ENCODE results near the gene UBTF. TPM values are rescaled to one million over a fixed set of nuclear protein-coding genes. Genes with fewer than 3 reads are reported as not detected.

UBTF gene
- total and polyA plus RNA-seq, 9 of the 15 experiments (the other 6 are each of a cell fraction or from before 2014, with no cell fraction given), result 1.2 to 113 (median 83.6) TPM

DNA sequence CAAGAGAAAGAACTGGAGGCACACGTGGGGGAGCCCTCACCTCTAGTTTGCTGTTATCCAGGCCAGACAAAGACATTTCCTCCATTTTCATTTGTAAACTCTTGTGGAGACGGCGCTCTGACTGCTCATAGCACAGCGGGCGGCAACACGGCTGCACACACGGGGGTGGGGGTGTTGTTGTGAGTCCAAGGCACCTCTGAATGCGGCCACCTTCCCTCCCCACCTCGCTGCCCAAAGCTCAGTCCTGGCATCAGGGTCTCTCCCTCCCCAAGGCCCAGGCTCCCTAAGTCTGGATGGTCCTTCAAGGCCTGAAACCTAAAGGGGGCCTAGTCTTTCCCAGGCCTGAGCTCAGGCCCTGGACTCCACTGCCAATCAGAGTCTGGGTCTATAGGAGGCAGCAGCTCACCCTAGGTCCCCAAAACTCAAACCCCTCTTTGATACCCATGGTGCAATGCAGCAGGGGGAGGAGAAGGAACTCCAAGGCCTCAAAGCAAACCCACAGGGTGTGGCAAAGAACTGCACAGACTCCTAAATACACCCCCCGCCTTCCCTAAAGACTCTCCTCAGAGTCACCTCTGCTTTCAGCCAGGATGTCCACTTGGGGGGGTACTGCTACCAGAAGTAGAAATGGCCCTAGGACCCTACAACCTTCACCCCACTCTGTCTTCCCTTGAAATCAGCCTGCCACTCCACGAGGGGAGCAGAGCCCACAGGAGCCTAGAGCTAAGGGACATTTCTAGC is 21.3 kb downstream of the UBTF start:
- H3K27ac ChIP-seq (ENCODE audit: extremely low read depth, low read depth, low read length), result peak overlapping the region; percentile 91
- H3K4me3 ChIP-seq, result peak overlapping the region; percentile 79
- peaks cover 47% of the 10 kb centered on the region; the same call in 2 of the 3 replicates for H3K36me3 ChIP-seq (ENCODE audit: control insufficient read depth, insufficient read depth, low read length)
- 61% methylated on average over 11 of the region's 11 CpGs for WGBS (ENCODE audit: insufficient coverage, low coverage, missing lambda C conversion rate)
- peak overlapping the region; percentile 90 to 97 for H3K9ac ChIP-seq (ENCODE audit: insufficient read depth in 1 of 2, low read depth in 2 of 2, low read length in 2 of 2)
- H3K9me3 ChIP-seq (replicated peaks; ENCODE audit: control insufficient read depth, insufficient read depth, low read depth, low read length), result no peaks in the 10 kb centered on the region
- H4K20me1 ChIP-seq (replicated peaks; ENCODE audit: control insufficient read depth, insufficient read depth, low read length), result no peaks in the 10 kb centered on the region
- FAIRE-seq (peak; percentile 99), ATAC-seq (peak; percentile 73), DNase-seq (ENCODE audit: extremely low read depth in 1 of 4, low spot score in 3 of 4) (peak; percentile 62 to 89 (median 72))
- BruUV-seq (replicated peaks), result TSS peak; percentile 46
- intact Hi-C loops (cut with micrococcal nuclease) (loop anchor here (1.0 kb wide), 1 partner anchor 147 kb away; the partner anchor contains the start of gene GRN), in situ Hi-C loops (cut with MboI) (no loop called here)
- no peaks in the 10 kb centered on the region for H3K27me3 ChIP-seq (ENCODE audit: control insufficient read depth in 2 of 2, insufficient read depth in 2 of 2, low read length in 2 of 2)
- H3K4me2 ChIP-seq (ENCODE audit: insufficient read depth, low read length), result peak overlapping the region; percentile 91
- CTCF ChIA-PET (ENCODE audit: low intra/inter-chr PET ratio), result interaction anchor here (1.1 kb wide), 1 partner anchor 12 kb away, joined by 3 read pairs; no protein-coding TSS in a partner anchor
- no peaks in the 10 kb centered on the region for H3K9me1 ChIP-seq (ENCODE audit: control insufficient read depth, insufficient read depth, low read length)
- H3K4me1 ChIP-seq (replicated peaks in 1 of 2; ENCODE audit: control insufficient read depth in 2 of 2, insufficient read depth in 2 of 2, low read length in 2 of 2), result peaks cover 19 to 35% of the 10 kb centered on the region in 2 experiments
- H3K79me2 ChIP-seq (ENCODE audit: control insufficient read depth, insufficient read depth, low read length), result peaks cover 24% of the 10 kb centered on the region
- POLR2A ChIA-PET, result interaction anchor here (0.6 to 2.4 kb wide), 7 partner anchors 10 to 191 kb away, joined by 3 to 14 read pairs (median 6); partner anchors contain the start of genes ITGA2B and TMUB2
- H2AFZ ChIP-seq (ENCODE audit: low read depth, low read length), result peak overlapping the region; percentile 42
- TF ChIP-seq PHF8 (IDR thresholded peaks at IDR 0.05; ENCODE audit: borderline replicate concordance, low read length), result peak; percentile 29; the same call in 1 of the 2 replicates
- TF ChIP-seq ZNF561 (CRISPR knock-in tag; conservative IDR thresholded peaks at IDR 0.05), result no peak
- no peak for TF ChIP-seq ZNF444 (CRISPR knock-in tag; IDR thresholded peaks at IDR 0.05)
- TF ChIP-seq XRCC4 (IDR thresholded peaks at IDR 0.05; ENCODE audit: extremely low read depth, insufficient read depth, insufficient read length), result no peak
- TF ChIP-seq RCOR1 (IDR thresholded peaks at IDR 0.05; ENCODE audit: borderline replicate concordance in 1 of 2, low read depth in 2 of 2, low read length in 2 of 2), result 0 out of 4 replicates have a peak, but pooled peaks of 1 of the 2 experiments have one; percentile 33
- TF ChIP-seq RUNX1 (IDR thresholded peaks at IDR 0.05; ENCODE audit: low read depth), result no peak
- TF ChIP-seq NRF1 (conservative IDR thresholded peaks at IDR 0.05 in 1 of 2, IDR thresholded peaks at IDR 0.05 in 1 of 2), result 0 out of 4 replicates have a peak, but pooled peaks of 1 of the 2 experiments have one; percentile 14
- TF ChIP-seq CAMTA2 (CRISPR knock-in tag; conservative IDR thresholded peaks at IDR 0.05), result no peak
- TF ChIP-seq, protein P1, sequence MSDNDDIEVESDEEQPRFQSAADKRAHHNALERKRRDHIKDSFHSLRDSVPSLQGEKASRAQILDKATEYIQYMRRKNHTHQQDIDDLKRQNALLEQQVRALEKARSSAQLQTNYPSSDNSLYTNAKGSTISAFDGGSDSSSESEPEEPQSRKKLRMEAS (CRISPR knock-in tag; IDR thresholded peaks at IDR 0.05), result peak; percentile 19; the same call in 1 of the 2 replicates
- 0 out of 2 replicates have a peak, but pooled peaks have one; percentile 49 for TF ChIP-seq POLR2A (conservative IDR thresholded peaks at IDR 0.05)
- no peak for TF ChIP-seq KAT7 (CRISPR knock-in tag; IDR thresholded peaks at IDR 0.05; ENCODE audit: borderline replicate concordance)
- TF ChIP-seq RAD51 (IDR thresholded peaks at IDR 0.05; ENCODE audit: borderline replicate concordance, low read depth), result no peak
- TF ChIP-seq, protein P2, sequence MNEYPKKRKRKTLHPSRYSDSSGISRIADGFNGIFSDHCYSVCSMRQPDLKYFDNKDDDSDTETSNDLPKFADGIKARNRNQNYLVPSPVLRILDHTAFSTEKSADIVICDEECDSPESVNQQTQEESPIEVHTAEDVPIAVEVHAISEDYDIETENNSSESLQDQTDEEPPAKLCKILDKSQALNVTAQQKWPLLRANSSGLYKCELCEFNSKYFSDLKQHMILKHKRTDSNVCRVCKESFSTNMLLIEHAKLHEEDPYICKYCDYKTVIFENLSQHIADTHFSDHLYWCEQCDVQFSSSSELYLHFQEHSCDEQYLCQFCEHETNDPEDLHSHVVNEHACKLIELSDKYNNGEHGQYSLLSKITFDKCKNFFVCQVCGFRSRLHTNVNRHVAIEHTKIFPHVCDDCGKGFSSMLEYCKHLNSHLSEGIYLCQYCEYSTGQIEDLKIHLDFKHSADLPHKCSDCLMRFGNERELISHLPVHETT (CRISPR knock-in tag; conservative IDR thresholded peaks at IDR 0.05 in 1 of 2, IDR thresholded peaks at IDR 0.05 in 1 of 2), result peak in 1 of 2 experiments; percentile 28; a peak in 1 of 4 replicates
- no peak for TF ChIP-seq MEIS2 (IDR thresholded peaks at IDR 0.05; ENCODE audit: partially characterized antibody)
- no peak for TF ChIP-seq GTF2A2 (tag; IDR thresholded peaks at IDR 0.05)
- TF ChIP-seq PPARD (CRISPR knock-in tag; IDR thresholded peaks at IDR 0.05), result no peak
- TF ChIP-seq ZNF644 (tag; IDR thresholded peaks at IDR 0.05; ENCODE audit: low read depth), result no peak
- TF ChIP-seq ETV5 (CRISPR knock-in tag; IDR thresholded peaks at IDR 0.05; ENCODE audit: low read depth), result peak; percentile 46; the same call in 1 of the 2 replicates
- no peak for TF ChIP-seq SP1 (CRISPR knock-in tag; IDR thresholded peaks at IDR 0.05)
- no peak for TF ChIP-seq RNF2 (IDR thresholded peaks at IDR 0.05)
- TF ChIP-seq MYNN (IDR thresholded peaks at IDR 0.05), result peak; percentile 42; the same call in 1 of the 2 replicates
- TF ChIP-seq MYNN (CRISPR knock-in tag; IDR thresholded peaks at IDR 0.05), result no peak

Data from K562 (cell line).